BE2C (cell line): ENCODE measurements around the gene GPRIN3.

ENCODE experiments used
- DNase-seq: peaks from one replicate; pipeline ENCODE4 v3.0.0-alpha.2; 2020
- H3K27me3 ChIP-seq: fragments of 250-450 bp; sonication (Bioruptor Pico); 2 replicates; pipeline ENCODE4 v1.5.1; 2020; ENCODE audit warnings: mild to moderate bottlenecking
- H3K36me3 ChIP-seq: fragments of 250-450 bp; sonication (Bioruptor Pico); 2 replicates; pipeline ENCODE4 v1.5.1; 2020; ENCODE audit warnings: mild to moderate bottlenecking
- H3K4me1 ChIP-seq: fragments of 250-450 bp; sonication (Bioruptor Pico); 2 replicates; pipeline ENCODE4 v1.5.1; 2020
- H3K4me3 ChIP-seq: 2 replicates; pipeline ENCODE4 v1.5.1; 2011; ENCODE audit warnings: low read depth, low read length
- H3K9me3 ChIP-seq: fragments of 250-450 bp; sonication (Bioruptor Pico); 2 replicates; pipeline ENCODE4 v1.5.1; 2020
- CTCF ChIP-seq: IDR thresholded peaks from 2 replicates; pipeline ENCODE4 v1.5.1; 2012; ENCODE audit warnings: mild to moderate bottlenecking, low read depth, low read length

The GPRIN3 gene

GRCh38 chr4:89216422-89216821, 91.2 kb downstream of the GPRIN3 start:
- Histone ChIP-seq H3K4me1 (no peaks in the 10 kb centered on the region), H3K36me3 (no peaks in the 10 kb centered on the region), H3K4me3 (no peak overlapping the region), H3K27me3 (peaks cover 4% of the 10 kb centered on the region; the same call in 1 of the 2 replicates), H3K9me3 (no peaks in the 10 kb centered on the region)
- DNase-seq, result no peak
- TF ChIP-seq CTCF, result no peak

- H3K36me3 ChIP-seq, result no peaks in the 10 kb centered on the region
- TF ChIP-seq CTCF, result no peak
- DNase-seq, result no peak
- H3K4me3 ChIP-seq, result no peak overlapping the region
- peaks cover under 1% of the 10 kb centered on the region; the same call in 1 of the 2 replicates for H3K27me3 ChIP-seq
- no peaks in the 10 kb centered on the region for H3K9me3 ChIP-seq
- no peaks in the 10 kb centered on the region for H3K4me1 ChIP-seq
Measured at GRCh38 chr4:89215736-89216135, 91.9 kb downstream of the GPRIN3 start.

- no peaks in the 10 kb centered on the region for H3K4me1 ChIP-seq
- no peaks in the 10 kb centered on the region for H3K27me3 ChIP-seq
- H3K36me3 ChIP-seq, result no peaks in the 10 kb centered on the region
- DNase-seq, result no peak
- no peak overlapping the region for H3K4me3 ChIP-seq
- TF ChIP-seq CTCF, result no peak
- H3K9me3 ChIP-seq, result no peaks in the 10 kb centered on the region
Measured at GRCh38 chr4:89214308-89214707, 93.3 kb downstream of the GPRIN3 start.

- no peaks in the 10 kb centered on the region for H3K36me3 ChIP-seq
- no peaks in the 10 kb centered on the region for H3K9me3 ChIP-seq
- no peaks in the 10 kb centered on the region for H3K27me3 ChIP-seq
- H3K4me1 ChIP-seq, result no peaks in the 10 kb centered on the region
- no peak for DNase-seq
- TF ChIP-seq CTCF, result no peak
- H3K4me3 ChIP-seq, result no peak overlapping the region
Measured at GRCh38 chr4:89213382-89213701, 94.3 kb downstream of the GPRIN3 start.

- no peaks in the 10 kb centered on the region for H3K36me3 ChIP-seq
- H3K27me3 ChIP-seq, result no peaks in the 10 kb centered on the region
- H3K4me3 ChIP-seq, result no peak overlapping the region
- no peaks in the 10 kb centered on the region for H3K9me3 ChIP-seq
- TF ChIP-seq CTCF, result no peak
- DNase-seq, result no peak
- H3K4me1 ChIP-seq, result no peaks in the 10 kb centered on the region
Measured at GRCh38 chr4:89212666-89213381, 94.8 kb downstream of the GPRIN3 start.

GRCh38 chr4:89204624-89205023, 103.0 kb downstream of the GPRIN3 start:
- Histone ChIP-seq H3K9me3 (no peaks in the 10 kb centered on the region), H3K27me3 (no peaks in the 10 kb centered on the region; the same call in 1 of the 2 replicates), H3K36me3 (no peaks in the 10 kb centered on the region), H3K4me3 (no peak overlapping the region), H3K4me1 (no peaks in the 10 kb centered on the region)
- no peak for TF ChIP-seq CTCF
- no peak for DNase-seq
